ENCODE results near the gene OCEL1. TPM values are rescaled to one million over a fixed set of nuclear protein-coding genes. Genes with fewer than 3 reads are reported as not detected.
"Not testable (repeated sequence)": the region's sequence is repeated elsewhere in the genome, so short reads cannot be mapped to it uniquely, and the experiment has no call there.

Gene OCEL1
- total RNA-seq, 2 donors from 2014 or later: 5.9 to 8.2 TPM

GRCh38 chr19:17184371-17184841, 41.6 kb upstream of the OCEL1 start:
- TF ChIP-seq CTCF (IDR thresholded peaks at IDR 0.05): no peak

DNA sequence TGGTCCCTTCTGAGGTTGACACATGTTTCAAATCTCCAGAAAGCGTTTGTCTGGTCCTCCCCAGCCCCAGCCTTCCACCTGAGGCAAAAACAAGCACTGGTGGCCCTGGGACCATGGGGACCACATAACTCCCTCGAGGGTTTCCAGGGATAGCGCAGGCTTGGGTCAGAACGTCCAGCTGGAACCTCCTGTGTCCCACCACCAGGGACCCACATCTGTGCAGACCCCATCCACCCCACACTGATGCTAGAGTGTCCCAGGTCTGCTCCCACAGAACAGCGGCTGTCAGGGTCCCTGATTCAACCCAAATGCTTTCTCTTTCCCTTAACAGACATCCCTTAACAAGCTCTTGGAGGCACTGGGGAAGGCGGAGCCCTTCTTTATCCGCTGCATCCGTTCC, 40.4 kb upstream of the OCEL1 start:
- Histone ChIP-seq H3K9me3 (no peaks in the 10 kb centered on the region), H3K27me3 (no peaks in the 10 kb centered on the region), H3K36me3 (peaks cover 74% of the 10 kb centered on the region), H3K4me1 (no peaks in the 10 kb centered on the region), H3K27ac (no peak overlapping the region), H3K4me3 (no peak overlapping the region)
- DNase-seq (ENCODE audit: low spot score): no peak
- no peak for TF ChIP-seq CTCF (IDR thresholded peaks at IDR 0.05)

More at GRCh38 chr19:17184371-17184841, 41.6 kb upstream of the OCEL1 start:
- no peak overlapping the region for H3K27ac ChIP-seq
- H3K27me3 ChIP-seq: no peaks in the 10 kb centered on the region
- H3K4me1 ChIP-seq: no peaks in the 10 kb centered on the region
- peaks cover 64% of the 10 kb centered on the region for H3K36me3 ChIP-seq
- no peak overlapping the region for H3K4me3 ChIP-seq
- DNase-seq (ENCODE audit: low spot score): no peak
- H3K9me3 ChIP-seq: no peaks in the 10 kb centered on the region

- H3K27ac ChIP-seq; DNase-seq (ENCODE audit: low spot score); H3K27me3 ChIP-seq; H3K9me3 ChIP-seq; H3K4me1 ChIP-seq; H3K4me3 ChIP-seq: not testable (repeated sequence)
- peaks cover 89% of the 10 kb centered on the region for H3K36me3 ChIP-seq
Observed at GRCh38 chr19:17191736-17192135, 34.3 kb upstream of the OCEL1 start.

DNA sequence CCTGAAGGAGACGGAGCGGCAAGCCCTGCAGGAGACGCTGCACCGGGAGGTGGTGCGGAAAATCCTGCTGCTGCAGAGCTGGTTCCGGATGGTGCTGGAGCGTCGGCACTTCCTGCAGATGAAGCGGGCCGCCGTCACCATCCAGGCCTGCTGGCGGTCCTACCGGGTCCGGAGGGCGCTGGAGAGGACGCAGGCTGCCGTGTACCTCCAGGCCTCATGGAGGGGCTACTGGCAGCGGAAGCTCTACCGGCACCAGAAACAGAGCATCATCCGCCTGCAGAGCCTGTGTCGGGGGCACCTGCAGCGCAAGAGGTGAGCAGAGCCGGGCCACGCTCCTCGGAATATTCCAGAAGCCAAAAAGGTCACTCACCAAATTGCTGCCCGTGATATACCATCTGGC, 33.3 kb upstream of the OCEL1 start:
- H3K4me3 ChIP-seq: no peak overlapping the region
- DNase-seq (ENCODE audit: low spot score): no peak
- H3K9me3 ChIP-seq: no peaks in the 10 kb centered on the region
- no peak for TF ChIP-seq CTCF (IDR thresholded peaks at IDR 0.05)
- no peaks in the 10 kb centered on the region for H3K27me3 ChIP-seq
- H3K4me1 ChIP-seq: no peaks in the 10 kb centered on the region
- H3K27ac ChIP-seq: no peak overlapping the region
- peaks cover 83% of the 10 kb centered on the region for H3K36me3 ChIP-seq

- DNase-seq (ENCODE audit: low spot score): no peak
- H3K4me3 ChIP-seq: no peak overlapping the region
- H3K27me3 ChIP-seq: no peaks in the 10 kb centered on the region
- H3K36me3 ChIP-seq: peaks cover 78% of the 10 kb centered on the region
- H3K9me3 ChIP-seq: no peaks in the 10 kb centered on the region
- TF ChIP-seq CTCF (IDR thresholded peaks at IDR 0.05): no peak
- no peaks in the 10 kb centered on the region for H3K4me1 ChIP-seq
- H3K27ac ChIP-seq: no peak overlapping the region
Observed at GRCh38 chr19:17194608-17195007, 31.4 kb upstream of the OCEL1 start.

DNA sequence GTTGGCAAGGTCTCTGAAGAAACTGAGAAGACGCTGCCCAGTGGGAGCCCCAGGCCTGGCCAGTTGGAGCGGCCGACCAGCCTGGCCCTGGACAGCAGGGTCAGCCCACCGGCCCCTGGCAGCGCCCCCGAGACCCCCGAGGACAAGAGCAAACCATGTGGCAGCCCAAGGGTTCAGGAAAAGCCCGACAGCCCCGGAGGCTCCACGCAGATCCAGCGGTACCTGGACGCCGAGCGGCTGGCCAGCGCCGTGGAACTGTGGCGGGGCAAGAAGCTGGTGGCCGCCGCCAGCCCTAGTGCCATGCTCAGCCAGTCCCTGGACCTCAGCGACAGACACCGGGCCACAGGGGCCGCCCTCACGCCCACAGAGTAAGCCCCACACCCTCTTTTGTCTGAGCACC, 30.9 kb upstream of the OCEL1 start:
- Histone ChIP-seq H3K27me3 (no peaks in the 10 kb centered on the region), H3K4me1 (no peaks in the 10 kb centered on the region), H3K4me3 (no peak overlapping the region), H3K27ac (no peak overlapping the region), H3K9me3 (no peaks in the 10 kb centered on the region), H3K36me3 (peaks cover 78% of the 10 kb centered on the region)
- no peak for DNase-seq (ENCODE audit: low spot score)
- no peak for TF ChIP-seq CTCF (IDR thresholded peaks at IDR 0.05)

Measured in right atrium auricular region (tissue), 2 donors.